Stimulated activated CD8-positive, alpha-beta memory T cell treated with anti-CD3 and anti-CD28 coated beads, Interleukin-4, amount 100 ng/mL, for 1 hour (primary cell): ENCODE results near the gene ELOA.
"Not testable (repeated sequence)": the region's sequence is repeated elsewhere in the genome, so short reads cannot be mapped to it uniquely, and the experiment has no call there.

ENCODE experiments used
- DNase-seq, 2 donors: peaks; one replicate each; pipeline ENCODE4 v3.0.0-alpha.2; 2020; ENCODE audit warnings: low read depth in 2 of 2, low spot score in 1 of 2

The ELOA gene

DNA sequence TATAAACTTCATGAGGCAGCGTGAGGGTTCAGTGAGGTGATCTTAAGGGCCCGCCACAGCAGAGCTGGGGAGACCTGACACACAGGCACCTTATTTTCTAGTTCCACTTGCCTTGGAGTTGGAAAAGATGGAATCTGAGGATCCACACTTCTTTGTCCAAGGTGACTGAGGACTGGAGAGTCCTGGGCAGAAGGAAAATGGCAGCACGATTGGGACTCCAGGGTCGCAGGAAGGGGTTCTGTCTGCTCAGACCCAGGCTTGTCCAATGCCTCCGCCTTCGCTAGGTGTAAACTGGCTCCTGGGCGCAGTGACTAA is 55.9 kb downstream of the ELOA start:
- DNase-seq = no peak

- DNase-seq = no peak
Observed at GRCh38 chr1:23799570-23800399, 56.5 kb downstream of the ELOA start.

GRCh38 chr1:23800400-23801337 is 57.4 kb downstream of the ELOA start, which contains the start of gene GALE:
Gene GALE (minus strand): TSS chr1:23800754. CDS start chr1:23799007, 1,747 bp downstream.
- DNase-seq = peak; percentile 95 to 97

GRCh38 chr1:23801338-23801748 is 58.1 kb downstream of the ELOA start:
- DNase-seq = no peak

GRCh38 chr1:23801876-23802275 is 58.6 kb downstream of the ELOA start:
- DNase-seq = no peak

GRCh38 chr1:23802809-23803342 is 59.6 kb downstream of the ELOA start:
- not testable (repeated sequence) for DNase-seq

DNA sequence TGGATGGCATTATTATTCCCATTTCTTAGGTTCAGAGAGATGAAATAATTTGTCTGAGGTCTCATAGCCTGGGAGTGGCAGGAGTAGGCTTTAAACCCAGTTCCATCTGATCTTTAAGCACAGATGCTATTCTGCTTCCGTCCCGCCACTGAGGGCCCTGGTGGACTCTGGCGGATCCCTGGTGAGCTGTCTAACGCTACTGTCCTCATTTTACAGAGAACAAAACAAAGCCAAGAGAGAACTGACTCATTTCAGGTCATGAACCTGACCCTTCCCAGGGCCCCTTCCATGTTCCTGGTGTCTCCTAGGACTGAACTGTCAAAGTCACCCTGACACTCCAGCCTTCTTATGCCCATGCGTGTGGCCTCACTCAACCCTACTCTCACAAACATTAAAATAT is 60.4 kb downstream of the ELOA start:
- no peak for DNase-seq

DNA sequence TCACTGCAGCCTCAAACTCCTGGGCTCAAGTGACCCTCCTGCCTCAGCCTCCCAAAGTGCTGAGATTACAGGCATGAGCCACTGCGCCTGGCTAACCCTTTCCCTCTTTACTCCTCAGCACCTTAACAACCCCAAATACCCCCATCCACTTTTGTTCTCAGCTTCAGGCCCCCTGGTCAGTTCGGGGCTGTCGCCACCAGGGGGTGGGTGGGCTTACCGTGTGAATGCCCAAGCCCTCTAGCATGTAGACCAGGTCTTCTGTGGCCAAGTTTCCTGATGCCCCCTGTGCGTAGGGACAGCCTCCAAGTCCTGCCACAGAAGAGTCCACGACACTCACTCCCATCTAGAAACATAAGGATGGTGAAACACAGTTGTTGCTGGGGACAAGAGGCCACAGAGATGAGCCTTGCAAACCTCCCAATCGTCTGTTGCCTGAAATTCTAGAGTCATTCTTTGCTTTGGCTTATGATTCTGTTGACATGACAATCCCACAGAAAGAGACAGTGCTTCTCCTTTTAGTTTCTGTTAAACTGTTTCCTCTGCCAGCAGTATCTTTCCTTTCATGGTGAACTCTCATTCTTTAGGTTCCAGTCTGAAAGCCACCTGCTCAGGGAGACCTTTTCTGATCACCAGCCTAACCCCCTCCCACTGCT is 61.0 kb downstream of the ELOA start:
- no peak for DNase-seq

DNA sequence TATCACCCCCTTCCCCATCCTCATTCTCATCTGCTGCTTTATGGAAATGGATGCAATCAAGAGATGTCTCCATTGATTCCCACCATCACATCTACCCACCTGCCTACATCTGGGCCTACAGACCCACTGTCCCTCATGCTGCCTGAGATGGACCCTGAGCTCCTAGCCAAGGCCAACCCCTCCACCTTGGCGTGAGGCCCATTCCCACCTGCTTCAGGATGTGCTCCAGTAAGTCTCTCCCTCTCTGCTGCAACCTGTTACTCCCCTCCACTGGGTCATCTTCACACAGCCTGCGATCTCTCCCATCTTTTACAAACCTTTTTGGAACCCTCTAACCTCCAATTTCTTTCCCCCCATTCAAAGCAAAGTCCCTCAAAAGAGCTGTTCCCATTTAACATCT is 61.8 kb downstream of the ELOA start:
- DNase-seq = no peak

GRCh38 chr1:23806280-23806679 is 63.0 kb downstream of the ELOA start:
- DNase-seq = no peak

DNA sequence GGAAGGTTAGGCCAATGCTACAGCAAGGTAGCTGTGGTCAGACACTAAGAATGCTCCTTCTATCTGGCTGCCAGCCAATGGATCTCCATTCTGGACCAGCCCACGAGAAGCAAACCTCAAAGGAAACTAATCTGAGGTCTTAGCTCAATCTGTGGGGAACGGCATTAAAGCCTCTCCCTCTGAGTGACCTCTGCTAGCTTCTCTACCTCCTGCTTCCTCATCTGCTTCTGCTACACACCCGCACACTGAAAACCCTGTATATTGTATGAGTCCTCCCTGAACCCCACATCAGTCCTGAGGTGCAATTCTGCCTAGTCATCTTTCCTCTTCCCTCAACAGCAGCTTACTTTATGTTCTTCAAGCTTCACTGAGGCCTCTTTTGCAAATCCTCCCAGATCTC is 64.2 kb downstream of the ELOA start:
- DNase-seq = no peak

DNA sequence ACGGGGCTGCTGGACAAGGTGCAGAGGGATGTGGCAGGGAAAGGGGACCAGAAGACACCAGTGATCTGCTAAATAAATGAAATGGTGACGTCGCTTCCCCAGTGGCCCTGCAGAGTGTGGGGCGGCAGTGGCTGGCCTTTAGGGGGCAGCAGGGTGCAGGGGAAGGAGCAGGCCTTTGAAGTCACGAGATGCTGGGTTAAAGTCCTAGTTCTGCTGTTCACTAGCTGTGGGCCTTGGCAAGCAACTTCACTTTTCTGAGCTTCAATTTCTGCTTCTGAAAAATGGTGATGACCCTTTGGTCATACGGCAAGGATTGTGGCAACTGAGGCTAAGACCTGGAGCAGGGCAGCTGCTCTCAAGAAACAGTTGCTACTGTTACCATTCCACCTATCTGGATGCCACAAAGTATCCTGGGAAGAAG is 66.5 kb downstream of the ELOA start:
- peak; percentile 41 to 55 for DNase-seq

DNA sequence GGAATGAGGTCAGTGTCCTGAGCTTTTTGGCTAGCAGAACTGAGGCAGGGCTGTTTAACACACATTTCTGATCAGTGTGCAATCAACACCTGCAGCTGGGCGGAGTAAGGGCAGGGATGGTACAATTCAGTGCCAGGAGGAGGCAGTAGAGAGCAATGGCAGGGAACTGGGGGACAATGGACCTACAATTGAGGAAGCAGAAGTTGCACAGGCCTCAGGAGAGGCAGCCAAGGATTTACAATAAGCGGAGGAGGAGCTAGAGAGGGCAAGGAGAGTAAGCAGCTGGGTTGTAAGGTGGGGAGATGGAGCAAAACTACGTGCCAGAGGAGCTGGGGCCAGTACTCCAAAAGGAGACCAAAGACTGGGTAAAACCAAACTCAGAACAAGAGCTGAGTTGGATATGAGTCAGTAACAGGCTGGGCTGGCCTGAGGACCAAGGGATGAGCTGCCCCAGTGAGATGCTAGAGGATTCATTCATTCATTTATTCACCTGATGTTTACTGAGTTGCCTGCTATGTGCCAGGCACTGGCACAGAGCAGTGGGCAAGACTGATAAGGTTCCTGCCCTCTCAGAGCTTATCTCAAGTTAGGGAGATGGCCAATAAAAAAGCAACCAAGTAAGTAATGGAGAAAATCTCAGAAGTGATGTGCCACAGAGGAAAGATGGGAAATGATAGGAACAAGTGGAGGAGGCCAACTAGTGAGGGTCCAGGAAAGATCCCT is 67.7 kb downstream of the ELOA start:
- DNase-seq = no peak
